ENCODE data around the gene KIF21A.

- TF ChIP-seq POLR2A (IDR thresholded peaks at IDR 0.05; ENCODE audit: low read depth, low read length) = no peak
- TF ChIP-seq POLR2AphosphoS5 (IDR thresholded peaks at IDR 0.05; ENCODE audit: low read depth, low read length) = no peak
Measured at GRCh38 chr12:39393179-39393578, 49.7 kb downstream of the KIF21A start.

Measured in GM12891 (cell line).